Heart right ventricle (tissue), 16 donors: ENCODE data around the gene KLHDC10. TPM values are rescaled to one million over a fixed set of nuclear protein-coding genes. Genes with fewer than 3 reads are reported as not detected.
A peak's percentile ranks its signal among the peaks of the same experiment; 100 is the strongest.

Source experiments
- ATAC-seq, 8 donors: fragments of 200-7000 bp; cut with Tn5 transposase; one replicate each; pipeline ENCODE4 v1.9.1; 2020; ENCODE audit warnings: mild to moderate bottlenecking in 8 of 8, moderate library complexity in 8 of 8, moderate number of reproducible peaks in 1 of 8
- DNase-seq, 2 donors: peaks; one replicate each; pipeline ENCODE4 v3.0.0-alpha.2; 2020
- H3K27ac ChIP-seq, 10 donors: fragments of 200-600 bp; sonication (generic) in 2 of 10; one replicate each; pipeline versions ENCODE4 v1.5.0 to v1.8.0; 2020 to 2022; ENCODE audit warnings: mild to moderate bottlenecking in 3 of 10
- H3K27me3 ChIP-seq, 7 donors: fragments of 200-600 bp; one replicate each; pipeline ENCODE4 v1.8.0; 2021 to 2022; ENCODE audit warnings: mild to moderate bottlenecking in 2 of 7
- H3K36me3 ChIP-seq, 9 donors: fragments of 200-600 bp; sonication (generic) in 1 of 9; one replicate each; pipeline versions ENCODE4 v1.5.0 to v1.8.0; 2020 to 2022; ENCODE audit warnings: mild to moderate bottlenecking in 2 of 9
- H3K4me1 ChIP-seq, 9 donors: fragments of 200-600 bp; sonication (generic) in 1 of 9; one replicate each; pipeline versions ENCODE4 v1.5.0 to v1.8.0; 2020 to 2022; ENCODE audit warnings: mild to moderate bottlenecking in 4 of 9
- H3K4me3 ChIP-seq, 10 donors: fragments of 200-600 bp; sonication (generic) in 2 of 10; one replicate each; pipeline versions ENCODE4 v1.5.0 to v1.8.0; 2020 to 2022; ENCODE audit warnings: mild to moderate bottlenecking in 7 of 10, moderate library complexity in 2 of 10
- H3K9me3 ChIP-seq, 11 donors: fragments of 200-600 bp in 10 of 11; sonication (generic) in 2 of 11; one replicate each; pipeline versions ENCODE4 v1.5.0 to v1.8.0; 2013 to 2022; ENCODE audit warnings: mild to moderate bottlenecking in 2 of 11, control low read depth in 1 of 11, moderate library complexity in 1 of 11
- WGBS, 2 donors: extraction: QIAGEN DNeasy Blood & Tissue Kit; methylation state at CpG; one replicate each; pipeline ENCODE4 v1.1.7; 2013; ENCODE audit warnings: inconsistent platforms in 1 of 2; 5-methylcytosine and 5-hydroxymethylcytosine counted together
- intact Hi-C, 10 donors: fragments of 100-400 bp; cut with DNase I; formaldehyde crosslinking; loops; one replicate each; pipeline versions ENCODE4 v1.11.1 to v1.14.2; 2022
- polyA plus RNA-seq, 2 donors: library from polyadenylated mRNA; stranded (reverse); fragments of 200-250 nt; gene quantifications; one replicate each; pipeline ENCODE4 v1.2.3, GENCODE V29; 2013
- total RNA-seq, 10 donors: library from RNA; stranded (reverse); fragmentation: NEBNext Ultra II Directional in 3 of 10; extraction: Animal tissue kit (Norgen Biotek cat#: 25700) in 3 of 10; gene quantifications; one replicate each; pipeline versions ENCODE4 v1.2.1 to v1.2.4, GENCODE V29; 2021 to 2023
- TF ChIP-seq, protein P1 (sequence below), 9 donors: fragments of 200-600 bp; sonication (generic) in 2 of 9; IDR thresholded peaks; one replicate each; pipeline versions ENCODE4 v1.5.0 to v1.8.0; 2021 to 2022; ENCODE audit warnings: antibody characterized with exemption in 9 of 9, mild to moderate bottlenecking in 5 of 9, moderate library complexity in 1 of 9
- donor health status: Arrhythmogenic right ventricular cardiomyopathy.
- donor health status: ischemic (EF 13 %, LVEDD 7.1; RV severe dilation, severe dysfunction).
- donor health status: healthy with polysubstance abuse.
- donor health status: DM: no; HTN: yes; CAD: no.
- donor health status: DM: no; HTN: no; CAD: no.
- donor health status: ischemic (EF 25% LVEDD 6.9; RV normal size, moderate dysfunction).
- donor health status: ischemic (EF 25% LVEDD 5.7; RV mildly dilated, moderate dysfunction).
- donor health status: healthy.
- donor health status: DM: yes; HTN: yes; CAD: no.
- donor health status: Ischemic cardiomyopathy.
- donor health status: ischemic (EF 35%, LVEDD 5.7; RV mildly dilated, moderate dysfunction).
- donor health status: nonischemic (EF 11% LVEDD 7.7; RV severe dilation, severe dysfunction).
- donor health status: DM: yes; HTN: yes; CAD: no.
- donor health status: PGD.
- donor health status: ischemic (EF 29% LVEDD 5.4; RV normal size, mild dysfunction).
- donor health status: nonischemic (EF 23%, LVEDD 6.1; RV moderate dilation, normal function).

The KLHDC10 gene
- total and polyA plus RNA-seq, 12 donors: 9.1 to 33.7 (median 28.1) TPM

DNA sequence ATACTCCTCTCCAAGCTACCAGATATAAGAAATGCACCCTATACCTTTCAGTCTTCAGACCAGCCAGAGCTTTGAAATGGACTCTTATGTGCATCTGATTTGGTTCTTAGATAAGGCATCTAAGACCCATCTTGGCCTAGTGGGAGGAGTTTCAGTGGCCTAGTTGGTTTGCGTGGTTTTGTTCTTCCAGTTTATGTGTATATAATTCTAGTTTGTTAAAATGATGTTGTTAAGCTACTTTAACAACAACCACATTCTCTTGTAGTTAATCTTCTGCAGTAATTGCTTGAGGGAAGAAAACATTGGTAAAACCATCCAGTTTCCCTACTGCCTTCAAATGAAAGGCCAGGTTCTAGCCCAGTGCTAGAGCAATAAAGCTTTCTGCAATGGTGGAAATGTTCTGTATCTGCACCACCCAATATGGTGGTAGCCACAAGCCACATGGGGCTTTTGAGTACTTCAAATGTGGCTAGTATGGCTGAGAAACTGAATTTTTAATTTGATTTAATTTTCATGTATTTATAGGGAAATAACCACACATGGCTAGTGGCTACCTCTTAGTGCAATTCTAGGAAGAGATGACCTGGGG, 66.3 kb downstream of the KLHDC10 start:
- 96 to 100% methylated on average over 1 of the region's 1 CpG for WGBS, 2 donors
- TF ChIP-seq, protein P1, sequence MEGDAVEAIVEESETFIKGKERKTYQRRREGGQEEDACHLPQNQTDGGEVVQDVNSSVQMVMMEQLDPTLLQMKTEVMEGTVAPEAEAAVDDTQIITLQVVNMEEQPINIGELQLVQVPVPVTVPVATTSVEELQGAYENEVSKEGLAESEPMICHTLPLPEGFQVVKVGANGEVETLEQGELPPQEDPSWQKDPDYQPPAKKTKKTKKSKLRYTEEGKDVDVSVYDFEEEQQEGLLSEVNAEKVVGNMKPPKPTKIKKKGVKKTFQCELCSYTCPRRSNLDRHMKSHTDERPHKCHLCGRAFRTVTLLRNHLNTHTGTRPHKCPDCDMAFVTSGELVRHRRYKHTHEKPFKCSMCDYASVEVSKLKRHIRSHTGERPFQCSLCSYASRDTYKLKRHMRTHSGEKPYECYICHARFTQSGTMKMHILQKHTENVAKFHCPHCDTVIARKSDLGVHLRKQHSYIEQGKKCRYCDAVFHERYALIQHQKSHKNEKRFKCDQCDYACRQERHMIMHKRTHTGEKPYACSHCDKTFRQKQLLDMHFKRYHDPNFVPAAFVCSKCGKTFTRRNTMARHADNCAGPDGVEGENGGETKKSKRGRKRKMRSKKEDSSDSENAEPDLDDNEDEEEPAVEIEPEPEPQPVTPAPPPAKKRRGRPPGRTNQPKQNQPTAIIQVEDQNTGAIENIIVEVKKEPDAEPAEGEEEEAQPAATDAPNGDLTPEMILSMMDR (IDR thresholded peaks at IDR 0.05): no peak
- peaks cover 0 to 13% (median 10%) of the 10 kb centered on the region in 9 donors for H3K4me1 ChIP-seq
- H3K4me3 ChIP-seq: no peak overlapping the region
- H3K27me3 ChIP-seq: no peaks in the 10 kb centered on the region
- no peaks in the 10 kb centered on the region for H3K9me3 ChIP-seq
- intact Hi-C loops: no loop called here
- ATAC-seq (no peak), DNase-seq (no peak)
- no peak overlapping the region for H3K27ac ChIP-seq
- H3K36me3 ChIP-seq: peaks cover 0 to 79% (median 18%) of the 10 kb centered on the region in 9 donors

DNA sequence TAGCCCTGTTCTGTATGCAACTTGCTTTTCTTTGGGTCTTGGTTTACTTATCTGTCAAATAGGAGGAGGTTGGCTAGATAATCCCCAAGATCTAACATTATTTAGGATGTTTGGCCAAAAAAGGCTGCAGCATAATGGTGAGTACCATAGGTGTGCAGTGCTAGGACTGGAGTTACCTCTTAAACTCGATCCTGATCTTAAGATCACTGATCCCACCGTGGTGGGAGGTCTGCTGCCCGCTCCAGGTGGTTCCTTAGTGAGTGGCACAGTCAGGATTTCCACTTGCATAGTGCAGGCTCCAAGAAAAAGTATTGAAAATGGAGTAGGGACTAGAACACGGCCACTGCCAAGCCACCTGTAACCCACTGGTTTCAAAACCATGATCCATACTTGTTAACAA, 66.9 kb downstream of the KLHDC10 start:
- no peak for DNase-seq
- TF ChIP-seq, protein P1 (IDR thresholded peaks at IDR 0.05): no peak
- 97 to 98% methylated on average over 4 of the region's 4 CpGs for WGBS, 2 donors
- no peak overlapping the region for H3K4me3 ChIP-seq
- H3K4me1 ChIP-seq: peaks cover 0 to 19% (median 15%) of the 10 kb centered on the region in 9 donors
- no peak for ATAC-seq
- H3K27me3 ChIP-seq: no peaks in the 10 kb centered on the region
- H3K27ac ChIP-seq: no peak overlapping the region
- intact Hi-C loops: no loop called here
- H3K9me3 ChIP-seq: no peaks in the 10 kb centered on the region
- H3K36me3 ChIP-seq: peaks cover 0 to 74% (median 13%) of the 10 kb centered on the region in 9 donors

DNA sequence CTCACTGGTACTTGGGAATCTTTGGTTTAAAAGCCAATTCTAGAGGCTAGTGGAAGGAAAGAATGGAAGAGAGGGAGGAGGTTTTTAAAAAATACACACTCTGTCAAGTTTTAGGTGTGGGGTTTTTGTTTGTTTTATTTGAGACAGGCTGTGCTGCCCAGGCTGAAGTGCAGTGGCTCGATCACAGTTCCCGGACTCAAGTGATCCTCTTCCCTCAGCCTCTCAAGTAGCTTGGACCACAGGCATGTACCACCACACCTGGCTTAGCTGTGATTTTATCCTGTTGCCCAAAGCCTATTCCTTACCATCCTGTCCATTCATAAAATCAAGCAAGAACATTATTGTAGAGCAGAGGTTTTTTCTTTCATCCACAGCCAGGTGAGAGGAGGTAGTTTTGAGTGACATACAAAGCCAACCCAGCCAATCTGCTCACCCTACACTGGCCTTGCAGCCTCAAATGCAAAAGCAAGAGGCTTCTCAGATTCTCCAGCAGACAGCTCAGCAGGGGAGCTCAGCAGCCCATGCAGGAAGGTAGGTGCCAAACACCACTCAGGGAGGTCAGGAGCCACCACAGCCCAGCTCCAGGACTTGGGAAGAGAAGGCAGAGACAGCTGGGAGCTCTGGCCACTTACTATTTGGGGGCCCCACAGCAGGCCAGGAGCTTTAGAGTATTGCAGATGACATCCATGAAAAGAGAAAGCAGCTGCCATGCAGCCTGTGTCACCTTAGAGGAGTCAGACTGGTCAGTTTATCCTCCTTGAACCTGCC, 69.0 kb downstream of the KLHDC10 start:
- no peak for ATAC-seq
- Histone ChIP-seq H3K27me3 (no peaks in the 10 kb centered on the region), H3K4me1 (peaks cover 0 to 20% (median 16%) of the 10 kb centered on the region in 9 donors), H3K4me3 (no peak overlapping the region), H3K36me3 (peaks cover 0 to 52% (median 4%) of the 10 kb centered on the region in 9 donors), H3K9me3 (no peaks in the 10 kb centered on the region), H3K27ac (no peak overlapping the region)
- WGBS, 2 donors: 97% methylated on average over 2 of the region's 2 CpGs
- intact Hi-C loops: no loop called here
- TF ChIP-seq, protein P1 (IDR thresholded peaks at IDR 0.05): no peak
- DNase-seq: no peak

DNA sequence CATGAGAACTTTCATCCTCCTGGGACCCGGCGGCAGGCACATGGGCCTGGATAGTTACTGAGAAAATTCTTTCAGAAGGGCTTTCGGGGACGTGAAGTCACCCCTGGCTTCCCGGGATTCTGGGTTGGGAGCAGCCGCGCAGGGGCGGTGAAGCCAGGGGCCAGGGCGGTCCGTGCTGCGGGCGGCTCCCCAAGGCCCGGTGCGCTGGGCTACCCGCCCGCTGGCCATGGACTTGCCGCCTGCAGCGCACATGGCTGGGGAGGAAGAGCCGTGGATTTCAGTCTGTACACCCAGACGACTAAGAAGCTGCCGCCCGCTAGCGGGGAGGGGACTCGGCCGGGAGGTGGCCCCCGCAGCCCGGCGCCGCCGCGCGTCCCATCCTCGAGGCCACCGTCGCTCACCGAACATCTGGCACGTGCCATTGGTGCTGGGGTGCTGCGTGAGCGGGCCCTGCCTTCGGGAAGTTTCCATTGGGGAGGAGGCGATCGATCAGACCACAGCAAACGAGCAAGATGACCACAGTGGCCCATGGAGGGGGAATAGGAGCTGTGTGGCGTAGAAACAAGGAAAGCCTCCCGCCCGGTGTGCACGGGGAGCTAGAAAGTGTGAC, 70.3 kb downstream of the KLHDC10 start:
- Histone ChIP-seq H3K9me3 (no peaks in the 10 kb centered on the region), H3K4me3 (peak overlapping the region in 9 of 10 donors; percentile 42 to 72 (median 65)), H3K4me1 (peaks cover 0 to 20% (median 16%) of the 10 kb centered on the region in 9 donors), H3K27me3 (no peaks in the 10 kb centered on the region), H3K36me3 (peaks cover 0 to 39% (median 0%) of the 10 kb centered on the region in 9 donors), H3K27ac (peak overlapping the region in 7 of 10 donors; percentile 55 to 86 (median 80))
- 73 to 85% methylated on average over 47 of the region's 47 CpGs for WGBS, 2 donors
- no peak for DNase-seq
- TF ChIP-seq, protein P1 (IDR thresholded peaks at IDR 0.05): no peak
- ATAC-seq: peak in 5 of 8 donors; percentile 4 to 40 (median 9)
- intact Hi-C loops: no loop called here
